ENCODE results near the gene ARHGAP40.

The ARHGAP40 gene

DNA sequence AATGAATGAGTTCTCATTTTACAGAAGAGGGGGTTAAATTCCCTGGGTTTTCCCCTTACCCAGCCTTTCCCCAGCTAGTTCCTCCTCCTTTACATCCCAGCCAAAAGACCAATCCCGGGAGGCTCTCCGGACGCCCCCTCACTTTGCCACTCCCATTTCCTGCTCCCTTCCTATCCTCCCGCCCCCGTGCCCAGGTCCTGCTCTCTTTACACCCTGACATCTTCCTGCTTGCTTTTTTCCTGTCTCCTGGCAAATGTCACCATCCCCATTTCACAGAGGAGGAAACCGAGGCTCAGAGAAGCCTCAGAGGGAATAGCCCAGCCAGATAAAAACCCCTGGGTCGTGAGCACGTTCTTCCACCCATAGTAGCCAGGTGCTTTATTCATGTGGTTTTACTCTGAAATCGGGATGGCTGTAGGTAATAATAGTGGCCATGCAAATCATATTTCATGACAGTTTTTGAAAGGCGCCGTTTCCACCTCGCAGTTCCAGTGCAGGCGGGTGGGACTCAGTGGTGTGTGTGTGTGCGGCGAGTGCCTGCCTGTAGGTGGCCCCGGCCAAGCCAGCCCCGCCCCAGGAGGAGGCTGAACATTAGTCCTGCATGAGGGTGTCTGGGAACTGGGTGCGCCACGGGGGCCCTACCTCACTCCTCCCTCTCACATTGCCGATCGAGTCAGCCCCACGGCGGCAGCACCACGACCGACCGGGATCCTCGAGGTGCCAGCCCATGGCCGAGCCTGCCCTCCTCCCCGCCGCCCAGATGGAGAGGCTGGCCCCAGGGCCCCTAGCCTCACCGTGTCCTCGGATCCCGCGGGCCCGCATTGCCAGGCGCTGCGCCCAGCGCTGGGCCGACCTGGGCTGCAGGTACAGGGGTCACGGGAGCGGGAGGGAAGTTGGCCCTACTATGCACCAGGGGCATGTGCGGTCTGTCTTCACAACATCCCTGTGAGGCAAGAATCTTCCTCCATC is at the start of gene ARHGAP40:
Gene ARHGAP40, plus strand, starts transcription at position 594 of the 969 bp plus-strand sequence.
- peak; percentile 26 for DNase-seq

- no peak for DNase-seq
Observed at GRCh38 chr20:38554986-38555385, 46.6 kb upstream of the ARHGAP40 start.

DNA sequence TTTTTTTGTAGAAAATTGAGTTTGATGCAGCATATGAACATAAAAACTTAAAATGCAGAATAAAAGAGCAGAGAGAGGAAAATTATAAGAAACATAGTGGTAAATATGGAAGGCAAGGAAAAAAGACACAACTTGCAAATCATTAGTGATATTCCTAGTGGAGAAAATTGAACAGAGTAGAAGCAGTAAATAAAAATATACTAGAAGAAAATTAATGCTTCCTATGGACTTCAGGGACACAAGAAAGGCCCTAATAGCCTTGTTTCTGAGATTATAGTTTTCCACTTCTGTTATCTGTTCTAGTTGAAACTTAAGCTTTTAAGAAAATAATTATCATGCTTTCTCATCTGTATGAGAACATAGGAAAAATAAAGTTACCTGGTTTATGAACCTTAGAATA is 46.2 kb upstream of the ARHGAP40 start:
- DNase-seq = no peak

DNA sequence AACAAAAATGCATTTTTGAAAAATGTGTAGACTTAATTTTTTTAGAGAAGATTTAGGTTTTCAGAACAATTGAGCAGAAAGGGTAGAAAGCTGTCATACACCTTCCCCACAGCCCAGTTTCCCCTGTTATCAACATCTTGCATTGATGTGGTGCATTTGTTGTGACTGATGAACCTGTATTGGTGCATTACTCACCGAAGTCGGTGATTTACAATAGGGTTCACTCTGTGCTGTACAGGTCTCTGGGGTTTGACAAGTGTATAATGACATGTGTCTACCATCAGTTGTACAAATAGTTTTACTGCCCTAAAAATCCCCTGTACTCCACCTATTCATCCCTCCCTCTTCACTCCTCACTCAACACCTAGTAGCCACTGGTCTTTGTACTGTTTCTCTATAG is 44.4 kb upstream of the ARHGAP40 start:
- no peak for DNase-seq

GRCh38 chr20:38558596-38559360 is 42.8 kb upstream of the ARHGAP40 start:
- no peak for DNase-seq

DNA sequence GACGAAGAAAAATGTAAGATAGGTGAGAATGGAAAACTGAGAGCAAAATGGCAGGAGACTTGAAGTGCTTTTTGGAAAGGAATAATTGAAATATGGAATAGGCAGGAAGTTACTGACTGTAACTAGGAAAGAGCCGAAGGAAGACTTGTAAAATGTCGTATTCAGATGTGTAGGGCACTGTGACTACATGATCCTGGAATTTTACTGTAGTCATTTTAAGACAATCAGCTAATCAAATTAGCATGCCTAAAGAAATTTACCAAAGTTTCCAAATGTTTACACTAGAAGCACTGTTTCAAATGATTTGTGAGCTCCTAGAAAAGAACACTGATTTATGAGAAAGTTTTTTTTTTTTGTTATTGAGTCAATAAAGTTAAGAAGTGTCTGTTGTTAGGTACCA is 41.8 kb upstream of the ARHGAP40 start:
- DNase-seq = no peak

DNA sequence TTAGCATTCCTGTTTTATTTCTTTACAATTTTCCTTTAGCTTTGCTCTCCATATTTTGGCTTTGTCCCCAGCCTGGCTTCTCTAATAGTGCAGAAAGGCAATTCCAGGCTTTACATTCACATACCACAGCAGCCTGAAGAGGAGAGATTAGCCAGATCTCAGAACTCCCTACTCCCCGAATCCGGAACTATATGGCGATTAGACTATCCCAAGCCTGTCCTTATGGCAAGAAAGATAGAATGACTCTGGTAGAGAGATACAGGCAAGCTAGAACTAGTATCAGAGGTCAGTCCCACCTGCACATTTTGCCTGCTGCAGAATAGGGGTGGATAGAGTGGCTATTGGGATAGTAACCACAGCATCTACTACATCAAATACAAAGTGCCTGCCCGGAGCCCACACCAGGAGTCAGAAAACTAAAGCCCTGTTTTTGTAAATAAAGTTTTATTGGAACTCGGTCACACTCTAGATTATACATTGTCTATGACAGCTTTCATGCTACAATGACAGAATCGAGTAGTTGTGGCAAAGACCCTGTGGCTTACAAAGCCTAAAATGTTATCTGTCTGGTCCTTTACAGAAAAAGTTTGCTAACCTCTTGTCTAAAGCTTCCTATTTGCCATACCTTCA is 37.7 kb upstream of the ARHGAP40 start:
- DNase-seq = no peak

GRCh38 chr20:38564680-38565079 is 36.9 kb upstream of the ARHGAP40 start:
- DNase-seq = no peak

GRCh38 chr20:38566036-38566598 is 35.5 kb upstream of the ARHGAP40 start:
- no peak for DNase-seq

- DNase-seq = no peak
Observed at GRCh38 chr20:38569747-38570525, 31.7 kb upstream of the ARHGAP40 start.

GRCh38 chr20:38573413-38573812 is 28.2 kb upstream of the ARHGAP40 start:
- DNase-seq = no peak

DNA sequence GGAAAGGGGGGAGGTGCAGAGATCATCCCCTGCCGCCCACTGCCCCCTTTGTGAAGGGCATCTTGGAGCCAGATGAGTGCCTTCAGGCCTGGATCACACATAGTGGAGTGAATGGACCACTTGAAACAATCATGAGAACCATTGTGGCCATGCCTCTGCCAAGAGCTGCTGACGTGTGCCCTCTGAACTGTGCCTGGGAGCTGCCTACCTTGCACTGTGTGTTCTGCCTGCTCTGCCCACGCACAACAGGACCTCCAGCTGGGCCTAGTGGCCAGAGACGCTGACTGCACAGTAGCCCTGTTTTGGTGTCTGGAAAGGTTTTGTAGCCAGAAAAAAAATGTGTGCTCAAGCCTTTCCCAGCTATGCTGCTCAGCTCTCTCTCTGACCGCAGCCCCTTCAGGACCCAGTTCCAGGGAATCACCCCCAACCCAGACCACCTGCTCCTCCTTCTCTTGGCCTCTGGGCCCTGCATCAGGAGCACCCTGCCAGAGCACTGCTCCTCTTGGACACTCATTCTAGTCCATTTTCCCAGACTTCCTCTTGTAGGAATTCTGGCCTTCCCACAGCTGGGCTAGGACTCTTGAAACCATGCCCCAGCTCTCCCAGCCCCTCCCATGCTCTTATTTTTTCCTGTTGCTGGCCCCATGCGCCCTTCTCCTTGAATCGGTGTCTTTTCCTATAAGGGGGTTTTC is 22.2 kb upstream of the ARHGAP40 start:
- DNase-seq = no peak

GRCh38 chr20:38579921-38580320 is 21.7 kb upstream of the ARHGAP40 start:
- DNase-seq = no peak

- peak; percentile 35 for DNase-seq
Observed at GRCh38 chr20:38581013-38581412, 20.6 kb upstream of the ARHGAP40 start, which contains the start of gene ADIG. Gene ADIG, plus strand, starts transcription at chr20:38581197. Its CDS starts 54 bp downstream, at chr20:38581251.

- DNase-seq = no peak
Observed at GRCh38 chr20:38581830-38582358, 19.7 kb upstream of the ARHGAP40 start.

DNA sequence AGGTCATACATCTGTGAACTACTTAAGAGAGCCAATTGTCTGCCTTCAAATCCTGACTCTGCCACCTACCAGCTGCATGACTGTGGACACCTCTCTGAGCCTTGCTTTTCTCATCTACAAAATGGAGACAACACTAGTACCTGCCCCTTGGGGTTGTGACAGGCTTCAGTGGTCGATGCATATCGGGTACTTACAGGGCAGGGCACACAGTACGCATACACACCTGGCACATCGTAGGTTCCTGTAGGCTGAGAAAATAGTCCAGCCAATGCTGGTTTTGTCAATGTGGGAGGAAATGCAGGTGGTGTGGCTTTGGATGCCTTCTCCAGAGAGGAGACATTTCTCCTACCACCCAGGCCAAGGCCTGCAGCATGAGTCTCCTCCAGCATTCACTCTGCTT is 18.3 kb upstream of the ARHGAP40 start:
- DNase-seq = no peak

DNA sequence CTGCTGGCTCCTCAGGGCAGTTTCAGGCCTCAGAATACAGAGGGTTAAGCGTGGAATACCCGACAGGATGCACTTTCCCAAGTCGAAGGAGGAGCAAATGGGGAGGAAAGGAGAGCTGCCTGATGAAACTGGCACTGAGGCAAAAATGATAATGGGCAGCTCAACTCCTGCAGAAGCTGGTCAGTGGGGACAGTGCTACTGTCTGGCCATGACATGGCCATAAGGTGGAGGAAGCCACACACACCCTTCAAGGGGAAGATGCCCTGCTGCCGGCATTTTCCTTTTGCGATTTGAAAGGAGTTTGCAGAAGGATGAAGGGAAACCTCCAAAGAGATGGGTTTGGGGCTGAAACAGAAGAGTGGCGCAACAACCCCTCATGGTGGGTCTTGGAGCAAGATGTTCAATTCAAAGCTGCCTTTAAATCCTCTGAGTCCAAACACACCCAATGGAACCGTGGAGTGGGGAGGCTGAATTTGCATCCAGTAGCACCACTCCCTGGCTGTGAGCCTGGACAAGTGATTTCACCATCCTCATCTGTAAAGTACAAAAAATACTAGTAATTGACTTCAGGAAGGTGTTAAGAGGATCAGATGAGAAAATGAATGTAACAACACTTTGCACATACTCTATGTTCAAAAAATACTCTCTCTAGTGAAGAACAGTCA is 17.4 kb upstream of the ARHGAP40 start:
- DNase-seq = no peak

DNA sequence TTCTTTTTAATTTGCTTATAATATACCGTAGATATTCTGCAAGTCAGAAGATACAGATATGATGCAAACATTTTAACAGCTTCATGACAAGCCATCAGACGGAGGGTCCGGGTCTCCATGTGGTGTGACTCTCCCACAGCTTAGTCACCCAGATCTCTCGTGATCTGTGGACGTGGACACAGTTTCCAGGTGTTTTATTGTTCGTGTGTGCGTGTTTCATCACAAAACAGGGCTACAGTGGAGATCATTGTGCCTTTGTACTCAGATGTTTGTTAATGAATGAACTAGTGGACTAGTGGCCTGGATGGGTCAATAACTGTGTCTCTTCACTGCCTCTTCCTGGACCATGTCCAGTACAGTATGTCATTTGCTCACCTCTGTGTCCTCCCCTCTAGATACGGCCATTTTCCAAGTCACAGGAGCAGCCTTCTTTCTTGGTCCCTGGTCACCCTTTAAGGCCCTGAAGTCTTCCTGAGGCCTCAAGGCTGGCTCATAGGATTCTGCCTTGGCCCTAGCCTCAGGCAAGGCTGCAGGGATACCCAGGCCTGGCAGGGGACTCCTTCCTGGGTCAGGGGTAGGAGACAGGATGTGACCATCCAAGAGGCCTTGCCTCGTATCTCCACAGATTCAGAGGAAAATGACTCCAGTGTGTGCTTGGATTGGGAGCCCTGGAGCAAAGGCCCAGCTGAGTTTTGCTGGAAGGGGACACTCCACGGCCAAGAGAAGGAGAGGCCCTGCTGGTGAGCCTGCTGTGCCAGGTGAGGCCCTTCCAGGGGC is 16.0 kb upstream of the ARHGAP40 start:
- DNase-seq = no peak

- no peak for DNase-seq
Observed at GRCh38 chr20:38586181-38586525, 15.5 kb upstream of the ARHGAP40 start.

- DNase-seq = no peak
Observed at GRCh38 chr20:38588303-38588702, 13.3 kb upstream of the ARHGAP40 start.
